Body of pancreas (tissue), 4 donors: ENCODE data around the gene PSMD11. TPM values are rescaled to one million over a fixed set of nuclear protein-coding genes. Genes with fewer than 3 reads are reported as not detected.

Experiments
- ATAC-seq: fragments of 150-250 bp; one replicate; pipeline ENCODE4 v1.9.1; 2016
- DNase-seq, 4 donors: peaks; one replicate each; pipeline ENCODE4 v3.0.0-alpha.2; 2019
- H3K27ac ChIP-seq, 4 donors: fragments of 200-600 bp; sonication (generic); 1 replicate in 3 of 4; 2 replicates in 1 of 4; pipeline versions ENCODE4 v1.5.1 to v1.6.1; 2016 to 2019; ENCODE audit warnings: mild to moderate bottlenecking in 1 of 4, mixed read lengths in 1 of 4, moderate library complexity in 1 of 4
- H3K27me3 ChIP-seq, 2 donors: fragments of 200-600 bp; sonication (generic); one replicate each; pipeline ENCODE4 v1.6.0; 2016; ENCODE audit warnings: mild to moderate bottlenecking in 1 of 2
- H3K36me3 ChIP-seq, 2 donors: fragments of 200-600 bp; sonication (generic); replicated peaks in 1 of 2; 2 replicates each; pipeline ENCODE4 v1.5.1; 2016; ENCODE audit warnings: low read depth in 2 of 2; ENCODE audit not compliant: insufficient read depth in 1 of 2
- H3K4me1 ChIP-seq: fragments of 200-600 bp; sonication (generic); one replicate; pipeline ENCODE4 v1.6.0; 2016
- H3K4me3 ChIP-seq, 2 donors: fragments of 200-600 bp; sonication (generic); 1 replicate in 1 of 2; 2 replicates in 1 of 2; pipeline ENCODE4 v1.5.1; 2016 to 2019
- H3K9me3 ChIP-seq, 3 donors: fragments of 200-600 bp; sonication (generic); 1 replicate in 2 of 3; 2 replicates in 1 of 3; pipeline ENCODE4 v1.5.1; 2016
- POLR2A ChIP-seq, 3 donors: fragments of 450-650 bp; IDR thresholded peaks; one replicate each; pipeline ENCODE4 v1.6.1; 2016; ENCODE audit warnings: antibody characterized with exemption in 3 of 3, mild to moderate bottlenecking in 2 of 3
- WGBS, 2 donors: methylation state at CpG; one replicate each; pipeline ENCODE4 v1.1.5; 2017; 5-methylcytosine and 5-hydroxymethylcytosine counted together
- intact Hi-C: fragments of 100-400 bp; cut with DNase I; formaldehyde crosslinking; loops from one replicate; pipeline ENCODE4 v1.15.1; 2023
- total RNA-seq, 2 donors: library from RNA; depleted of rRNA; stranded (reverse); fragments of >200 nt; gene quantifications; one replicate each; pipeline ENCODE4 v1.1.0, GENCODE V29; 2016
- TF ChIP-seq, protein P1 (sequence below), 7 experiments: fragments of 450-650 bp in 4 of 7; fragments of 200-600 bp in 3 of 7; sonication (generic) in 3 of 7; IDR thresholded peaks; one replicate each; pipeline ENCODE4 v1.5.1; 2016 to 2019; ENCODE audit warnings: antibody characterized with exemption in 7 of 7

Gene PSMD11
- total RNA-seq, 2 donors from 2014 or later: 18.9 to 24.7 TPM

DNA sequence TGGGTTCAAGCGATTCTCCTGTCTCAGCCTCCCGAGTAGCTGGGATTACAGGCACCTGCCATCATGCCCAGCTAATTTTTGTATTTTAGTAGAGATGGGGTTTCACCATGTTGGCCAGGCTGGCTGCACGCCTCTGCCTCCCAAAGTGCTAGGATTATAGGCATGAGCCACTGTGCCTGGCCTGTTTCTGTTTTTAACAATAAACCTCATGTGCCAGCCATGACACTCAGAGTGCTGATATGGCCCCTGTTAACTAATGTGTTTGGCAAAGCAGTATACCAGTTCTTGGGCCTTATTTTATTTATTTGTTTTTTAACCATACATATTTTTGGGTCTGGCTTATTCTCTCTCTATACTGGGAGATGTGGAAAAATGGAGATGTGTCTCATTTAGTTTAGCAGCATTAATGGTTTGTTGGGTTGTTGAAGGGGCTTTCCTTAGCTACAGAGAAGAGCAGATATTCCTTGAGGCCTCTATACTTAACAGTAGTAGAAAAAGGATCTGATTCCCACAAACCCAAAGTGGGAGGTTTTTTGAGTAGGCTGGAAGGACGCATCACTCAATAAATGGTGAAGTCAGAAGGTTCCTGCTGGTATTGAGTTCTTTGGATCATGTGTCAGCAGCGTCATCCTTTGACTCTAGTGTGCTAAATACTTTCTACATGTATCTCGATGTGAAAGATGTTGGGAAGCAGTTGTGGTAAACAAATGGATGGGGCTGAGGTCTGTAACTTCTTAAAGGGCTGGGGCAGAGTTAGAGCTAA, 26.3 kb downstream of the PSMD11 start:
- no peak for ATAC-seq
- Histone ChIP-seq H3K9me3 (no peaks in the 10 kb centered on the region), H3K27me3 (no peaks in the 10 kb centered on the region), H3K36me3 (peaks cover 3 to 45% of the 10 kb centered on the region in 2 donors), H3K4me1 (no peaks in the 10 kb centered on the region), H3K27ac (no peak overlapping the region), H3K4me3 (no peak overlapping the region)
- intact Hi-C loops: no loop called here
- DNase-seq: no peak
- TF ChIP-seq, protein P1, sequence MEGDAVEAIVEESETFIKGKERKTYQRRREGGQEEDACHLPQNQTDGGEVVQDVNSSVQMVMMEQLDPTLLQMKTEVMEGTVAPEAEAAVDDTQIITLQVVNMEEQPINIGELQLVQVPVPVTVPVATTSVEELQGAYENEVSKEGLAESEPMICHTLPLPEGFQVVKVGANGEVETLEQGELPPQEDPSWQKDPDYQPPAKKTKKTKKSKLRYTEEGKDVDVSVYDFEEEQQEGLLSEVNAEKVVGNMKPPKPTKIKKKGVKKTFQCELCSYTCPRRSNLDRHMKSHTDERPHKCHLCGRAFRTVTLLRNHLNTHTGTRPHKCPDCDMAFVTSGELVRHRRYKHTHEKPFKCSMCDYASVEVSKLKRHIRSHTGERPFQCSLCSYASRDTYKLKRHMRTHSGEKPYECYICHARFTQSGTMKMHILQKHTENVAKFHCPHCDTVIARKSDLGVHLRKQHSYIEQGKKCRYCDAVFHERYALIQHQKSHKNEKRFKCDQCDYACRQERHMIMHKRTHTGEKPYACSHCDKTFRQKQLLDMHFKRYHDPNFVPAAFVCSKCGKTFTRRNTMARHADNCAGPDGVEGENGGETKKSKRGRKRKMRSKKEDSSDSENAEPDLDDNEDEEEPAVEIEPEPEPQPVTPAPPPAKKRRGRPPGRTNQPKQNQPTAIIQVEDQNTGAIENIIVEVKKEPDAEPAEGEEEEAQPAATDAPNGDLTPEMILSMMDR (IDR thresholded peaks at IDR 0.05): no peak
- TF ChIP-seq POLR2A (IDR thresholded peaks at IDR 0.05): no peak
- 93 to 95% methylated on average over 6 of the region's 6 CpGs for WGBS, 2 donors

DNA sequence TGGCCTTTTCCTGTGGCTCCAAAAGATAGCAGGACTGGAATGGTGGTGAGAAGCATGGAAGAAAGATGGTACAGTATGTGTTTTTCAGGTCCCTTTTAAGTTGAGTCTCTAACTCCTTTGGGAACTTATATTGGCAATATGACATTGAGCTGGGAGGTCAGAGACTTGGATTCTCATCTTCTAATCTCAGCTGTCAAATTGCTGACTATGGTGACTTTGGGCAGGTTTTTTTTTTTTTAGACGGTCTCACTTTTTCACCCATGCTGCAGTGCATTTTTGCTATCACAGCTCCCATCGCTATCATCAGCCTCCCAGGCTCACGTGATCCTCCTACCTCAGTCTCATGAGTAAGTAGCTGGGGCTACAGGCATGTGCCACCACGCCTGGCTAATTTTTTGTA, 27.3 kb downstream of the PSMD11 start:
- Histone ChIP-seq H3K27ac (no peak overlapping the region), H3K4me3 (no peak overlapping the region), H3K4me1 (no peaks in the 10 kb centered on the region), H3K27me3 (no peaks in the 10 kb centered on the region), H3K36me3 (peaks cover 3 to 46% of the 10 kb centered on the region in 2 donors), H3K9me3 (no peaks in the 10 kb centered on the region)
- TF ChIP-seq, protein P1 (IDR thresholded peaks at IDR 0.05): no peak
- no peak for TF ChIP-seq POLR2A (IDR thresholded peaks at IDR 0.05)
- intact Hi-C loops: no loop called here
- DNase-seq: no peak
- 90 to 92% methylated on average over 4 of the region's 4 CpGs for WGBS, 2 donors
- ATAC-seq: no peak

DNA sequence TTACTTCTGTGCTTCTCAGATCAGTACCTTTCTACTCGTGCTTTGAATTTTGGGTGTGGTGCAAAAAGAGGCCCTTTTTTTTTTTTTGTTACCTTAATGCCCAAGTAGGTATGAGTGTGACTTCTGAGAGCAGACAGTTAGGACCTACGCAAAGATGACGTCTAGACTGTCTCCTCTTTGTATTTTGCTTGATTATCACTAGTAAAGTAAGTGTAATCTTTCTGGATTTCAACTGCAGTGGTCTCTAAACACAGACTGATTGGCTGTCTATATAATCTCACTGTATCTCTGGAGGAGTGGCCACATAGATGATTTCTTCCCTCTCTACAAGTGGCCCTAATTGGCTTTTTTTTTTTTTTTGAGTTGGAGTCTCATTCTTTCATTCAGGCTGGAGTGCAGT, 30.9 kb downstream of the PSMD11 start:
- Histone ChIP-seq H3K27ac (no peak overlapping the region), H3K9me3 (no peaks in the 10 kb centered on the region), H3K4me3 (no peak overlapping the region), H3K36me3 (peaks cover 0 to 62% of the 10 kb centered on the region in 2 donors), H3K27me3 (no peaks in the 10 kb centered on the region), H3K4me1 (no peaks in the 10 kb centered on the region)
- DNase-seq (no peak), ATAC-seq (no peak)
- intact Hi-C loops: no loop called here
- TF ChIP-seq, protein P1 (IDR thresholded peaks at IDR 0.05): no peak
- TF ChIP-seq POLR2A (IDR thresholded peaks at IDR 0.05): no peak
- 91 to 97% methylated on average over 3 of the region's 3 CpGs for WGBS, 2 donors

DNA sequence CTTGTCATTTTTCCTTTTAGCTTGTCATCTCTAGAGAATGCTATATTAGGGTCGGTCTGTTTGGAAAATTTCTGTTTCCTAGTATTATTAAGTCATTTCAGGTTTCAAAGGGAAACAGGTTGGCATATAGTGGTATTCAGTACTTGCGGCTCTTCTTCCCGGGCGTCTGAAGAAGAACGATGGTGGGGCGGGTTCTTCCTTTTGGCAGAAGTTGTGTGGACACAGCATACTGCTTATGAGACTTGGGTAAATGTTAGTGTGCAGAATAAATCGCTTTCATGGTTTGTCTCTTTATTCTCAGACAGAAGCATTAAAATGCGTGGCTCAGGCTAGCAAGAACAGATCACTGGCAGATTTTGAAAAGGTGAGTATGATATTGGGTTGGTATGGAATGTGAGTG, 32.9 kb downstream of the PSMD11 start:
- Histone ChIP-seq H3K9me3 (no peaks in the 10 kb centered on the region), H3K4me1 (no peaks in the 10 kb centered on the region), H3K27me3 (no peaks in the 10 kb centered on the region), H3K4me3 (no peak overlapping the region), H3K27ac (no peak overlapping the region), H3K36me3 (peaks cover 0 to 63% of the 10 kb centered on the region in 2 donors)
- intact Hi-C loops: no loop called here
- TF ChIP-seq, protein P1 (IDR thresholded peaks at IDR 0.05): no peak
- no peak for TF ChIP-seq POLR2A (IDR thresholded peaks at IDR 0.05)
- ATAC-seq (no peak), DNase-seq (no peak)
- 90 to 96% methylated on average over 8 of the region's 8 CpGs for WGBS, 2 donors
